Left lung (tissue), 10 donors: Measurements from ENCODE around the gene FAM25G. TPM values are rescaled to one million over a fixed set of nuclear protein-coding genes. Genes with fewer than 3 reads are reported as not detected.
"Not testable (repeated sequence)": the region's sequence is repeated elsewhere in the genome, so short reads cannot be mapped to it uniquely, and the experiment has no call there.

ENCODE experiments used
- ATAC-seq: fragments of 200-7000 bp; cut with Tn5 transposase; one replicate; pipeline ENCODE4 v1.9.1; 2020; ENCODE audit warnings: moderate library complexity
- DNase-seq, 4 donors: peaks; one replicate each; pipeline ENCODE4 v3.0.0-alpha.2; 2013 to 2020
- H3K27ac ChIP-seq, 2 donors: fragments of 200-600 bp; sonication (generic) in 1 of 2; one replicate each; pipeline versions ENCODE4 v1.5.0 to v1.8.0; 2020 to 2021
- H3K27me3 ChIP-seq, 2 donors: fragments of 200-600 bp; sonication (generic) in 1 of 2; one replicate each; pipeline versions ENCODE4 v1.5.0 to v1.8.0; 2020 to 2021
- H3K36me3 ChIP-seq, 2 donors: fragments of 200-600 bp; sonication (generic) in 1 of 2; one replicate each; pipeline versions ENCODE4 v1.5.0 to v1.8.0; 2020 to 2021
- H3K4me1 ChIP-seq, 2 donors: fragments of 200-600 bp; one replicate each; pipeline ENCODE4 v1.8.0; 2021
- H3K4me3 ChIP-seq, 2 donors: fragments of 200-600 bp; sonication (generic) in 1 of 2; one replicate each; pipeline versions ENCODE4 v1.5.0 to v1.8.0; 2020 to 2021; ENCODE audit warnings: mild to moderate bottlenecking in 1 of 2
- H3K9me3 ChIP-seq, 2 donors: fragments of 200-600 bp; sonication (generic) in 1 of 2; one replicate each; pipeline versions ENCODE4 v1.5.0 to v1.8.0; 2020 to 2021
- intact Hi-C, 2 donors: fragments of 100-400 bp; cut with DNase I; formaldehyde crosslinking; loops; one replicate each; pipeline versions ENCODE4 v1.11.2 to v1.14.2; 2022
- polyA plus RNA-seq, 6 donors: library from polyadenylated mRNA; unstranded; fragments of 120-200 nt; gene quantifications; one replicate each; pipeline ENCODE4 v1.2.1, GENCODE V29; 2013; ENCODE audit not compliant: insufficient read length in 6 of 6
- total RNA-seq, 2 donors: library from RNA; stranded (reverse); fragmentation: NEBNext Ultra II Directional; extraction: Animal tissue kit (Norgen Biotek cat#: 25700); gene quantifications; one replicate each; pipeline ENCODE4 v1.2.1, GENCODE V29; 2021
- TF ChIP-seq, protein P1 (sequence below), 2 donors: fragments of 200-600 bp; sonication (generic) in 1 of 2; IDR thresholded peaks; one replicate each; pipeline versions ENCODE4 v1.5.0 to v1.8.0; 2021; ENCODE audit warnings: antibody characterized with exemption in 2 of 2
- donor health status: DM: no; HTN: yes; CAD: no.
- donor health status: DM: no; HTN: no; CAD: no.

The FAM25G gene
- total and polyA plus RNA-seq, 8 donors, result not detected

DNA sequence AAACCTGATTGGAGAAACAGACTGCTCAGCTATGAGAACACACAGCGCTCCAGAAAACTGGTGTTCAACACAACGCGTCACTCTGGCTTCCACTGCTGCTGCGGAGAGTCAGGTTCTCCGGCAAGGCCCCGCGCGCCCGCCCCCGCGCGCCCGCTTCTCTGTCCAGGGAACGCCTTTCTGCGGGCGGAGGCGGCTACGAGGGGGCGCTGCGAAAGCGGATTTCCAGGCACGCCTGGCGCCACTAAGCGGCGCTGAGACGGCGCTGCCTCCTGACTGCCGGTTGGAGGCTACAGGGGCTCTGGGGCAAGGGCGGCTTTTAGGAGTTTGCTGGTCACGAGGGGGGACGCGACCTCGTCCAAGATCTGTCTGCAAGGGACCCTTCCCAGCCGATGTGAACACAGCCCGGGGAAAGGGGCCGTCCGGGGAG is 30.2 kb downstream of the FAM25G start:
- H3K9me3 ChIP-seq, H3K36me3 ChIP-seq, intact Hi-C loops, H3K27ac ChIP-seq, H3K4me3 ChIP-seq, H3K27me3 ChIP-seq, H3K4me1 ChIP-seq: not testable (repeated sequence)
- TF ChIP-seq, protein P1, sequence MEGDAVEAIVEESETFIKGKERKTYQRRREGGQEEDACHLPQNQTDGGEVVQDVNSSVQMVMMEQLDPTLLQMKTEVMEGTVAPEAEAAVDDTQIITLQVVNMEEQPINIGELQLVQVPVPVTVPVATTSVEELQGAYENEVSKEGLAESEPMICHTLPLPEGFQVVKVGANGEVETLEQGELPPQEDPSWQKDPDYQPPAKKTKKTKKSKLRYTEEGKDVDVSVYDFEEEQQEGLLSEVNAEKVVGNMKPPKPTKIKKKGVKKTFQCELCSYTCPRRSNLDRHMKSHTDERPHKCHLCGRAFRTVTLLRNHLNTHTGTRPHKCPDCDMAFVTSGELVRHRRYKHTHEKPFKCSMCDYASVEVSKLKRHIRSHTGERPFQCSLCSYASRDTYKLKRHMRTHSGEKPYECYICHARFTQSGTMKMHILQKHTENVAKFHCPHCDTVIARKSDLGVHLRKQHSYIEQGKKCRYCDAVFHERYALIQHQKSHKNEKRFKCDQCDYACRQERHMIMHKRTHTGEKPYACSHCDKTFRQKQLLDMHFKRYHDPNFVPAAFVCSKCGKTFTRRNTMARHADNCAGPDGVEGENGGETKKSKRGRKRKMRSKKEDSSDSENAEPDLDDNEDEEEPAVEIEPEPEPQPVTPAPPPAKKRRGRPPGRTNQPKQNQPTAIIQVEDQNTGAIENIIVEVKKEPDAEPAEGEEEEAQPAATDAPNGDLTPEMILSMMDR (IDR thresholded peaks at IDR 0.05), result peak in 1 of 2 donors; percentile 15
- peak; percentile 94 for ATAC-seq
- DNase-seq, result peak in 3 of 4 donors; percentile 22 to 58 (median 55)

DNA sequence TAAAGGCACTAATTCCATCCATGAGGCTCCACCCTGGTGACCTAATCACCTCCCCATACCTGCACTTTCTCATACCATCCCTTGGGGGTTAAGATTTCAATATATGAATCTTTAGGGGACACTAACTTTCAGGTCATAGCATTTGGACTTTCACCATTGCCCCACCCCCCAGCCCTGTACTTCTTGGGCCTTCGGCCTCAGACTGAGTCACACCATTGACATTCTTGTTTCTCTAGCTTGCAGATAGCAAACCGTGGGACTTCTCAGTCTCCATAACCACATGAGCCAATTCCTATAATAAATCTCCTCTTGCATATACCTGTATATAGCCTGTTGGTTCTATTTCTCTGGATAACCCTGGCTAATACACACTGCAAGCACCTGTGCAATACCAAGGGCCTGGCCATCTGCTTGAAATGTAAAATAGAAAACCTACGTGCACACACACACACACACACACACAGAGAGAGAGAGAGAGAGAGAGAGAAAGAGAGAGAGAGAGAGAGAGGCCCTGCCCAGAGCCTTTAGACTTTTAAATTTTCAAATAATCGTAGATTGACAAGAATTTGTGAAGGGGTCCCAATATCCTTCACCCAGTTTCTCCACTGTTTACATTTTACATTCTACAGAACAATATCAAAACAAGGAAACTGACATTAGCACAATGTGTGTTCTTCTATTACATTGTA is 32.9 kb downstream of the FAM25G start:
- intact Hi-C loops, result no loop called here

DNA sequence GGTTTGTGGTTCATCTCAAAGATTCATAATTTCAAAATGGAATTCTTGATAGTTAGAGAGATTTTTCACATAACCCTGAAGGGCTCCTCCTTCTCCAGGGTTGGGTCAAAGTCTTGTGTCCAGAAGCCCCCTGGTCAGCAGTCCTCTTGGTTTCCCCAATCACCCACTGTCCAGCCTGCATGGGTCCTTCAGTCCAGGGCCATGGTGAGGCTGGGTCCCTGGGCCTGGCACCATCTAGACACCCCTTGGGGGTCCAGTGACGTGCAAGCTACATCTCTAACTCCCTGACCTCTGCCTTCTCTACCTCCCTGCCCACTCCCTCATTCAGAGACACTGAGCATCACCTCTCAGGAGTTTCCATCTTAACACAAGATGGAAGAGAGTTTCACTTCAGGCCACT is 33.7 kb downstream of the FAM25G start:
- Histone ChIP-seq H3K27ac (no peak overlapping the region), H3K36me3 (no peaks in the 10 kb centered on the region), H3K4me3 (no peak overlapping the region), H3K9me3 (no peaks in the 10 kb centered on the region), H3K4me1 (no peaks in the 10 kb centered on the region), H3K27me3 (peaks cover 0 to 2% of the 10 kb centered on the region in 2 donors)
- ATAC-seq (no peak), DNase-seq (no peak)
- intact Hi-C loops, result no loop called here
- TF ChIP-seq, protein P1 (IDR thresholded peaks at IDR 0.05), result no peak

More for the DNA sequence above, 32.9 kb downstream of the FAM25G start:
- H3K4me3 ChIP-seq, result no peak overlapping the region
- H3K27ac ChIP-seq, result no peak overlapping the region
- H3K27me3 ChIP-seq, result no peaks in the 10 kb centered on the region
- H3K4me1 ChIP-seq, result no peaks in the 10 kb centered on the region
- DNase-seq (no peak), ATAC-seq (no peak)
- H3K9me3 ChIP-seq, result no peaks in the 10 kb centered on the region
- TF ChIP-seq, protein P1 (IDR thresholded peaks at IDR 0.05), result no peak
- H3K36me3 ChIP-seq, result no peaks in the 10 kb centered on the region

DNA sequence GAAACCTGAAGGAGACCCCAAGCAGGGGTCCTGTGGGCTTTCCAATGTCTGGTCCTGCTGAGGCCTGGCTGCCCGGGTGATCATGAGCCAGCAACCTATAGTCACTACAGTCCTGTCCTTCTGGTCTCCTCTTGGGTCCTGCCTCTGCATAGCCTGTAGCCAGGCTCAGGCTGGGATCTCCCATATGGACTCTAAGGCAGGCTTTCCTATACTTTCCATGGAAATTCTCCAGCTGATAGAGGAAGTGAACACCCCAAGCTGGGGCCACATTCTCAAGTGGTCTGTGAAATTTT is 34.0 kb downstream of the FAM25G start:
- H3K4me3 ChIP-seq, result no peak overlapping the region
- intact Hi-C loops, result no loop called here
- ATAC-seq (no peak), DNase-seq (no peak)
- TF ChIP-seq, protein P1 (IDR thresholded peaks at IDR 0.05), result no peak
- H3K9me3 ChIP-seq, result no peaks in the 10 kb centered on the region
- H3K27me3 ChIP-seq, result peaks cover 0 to 5% of the 10 kb centered on the region in 2 donors
- H3K27ac ChIP-seq, result no peak overlapping the region
- no peaks in the 10 kb centered on the region for H3K4me1 ChIP-seq
- H3K36me3 ChIP-seq, result no peaks in the 10 kb centered on the region

DNA sequence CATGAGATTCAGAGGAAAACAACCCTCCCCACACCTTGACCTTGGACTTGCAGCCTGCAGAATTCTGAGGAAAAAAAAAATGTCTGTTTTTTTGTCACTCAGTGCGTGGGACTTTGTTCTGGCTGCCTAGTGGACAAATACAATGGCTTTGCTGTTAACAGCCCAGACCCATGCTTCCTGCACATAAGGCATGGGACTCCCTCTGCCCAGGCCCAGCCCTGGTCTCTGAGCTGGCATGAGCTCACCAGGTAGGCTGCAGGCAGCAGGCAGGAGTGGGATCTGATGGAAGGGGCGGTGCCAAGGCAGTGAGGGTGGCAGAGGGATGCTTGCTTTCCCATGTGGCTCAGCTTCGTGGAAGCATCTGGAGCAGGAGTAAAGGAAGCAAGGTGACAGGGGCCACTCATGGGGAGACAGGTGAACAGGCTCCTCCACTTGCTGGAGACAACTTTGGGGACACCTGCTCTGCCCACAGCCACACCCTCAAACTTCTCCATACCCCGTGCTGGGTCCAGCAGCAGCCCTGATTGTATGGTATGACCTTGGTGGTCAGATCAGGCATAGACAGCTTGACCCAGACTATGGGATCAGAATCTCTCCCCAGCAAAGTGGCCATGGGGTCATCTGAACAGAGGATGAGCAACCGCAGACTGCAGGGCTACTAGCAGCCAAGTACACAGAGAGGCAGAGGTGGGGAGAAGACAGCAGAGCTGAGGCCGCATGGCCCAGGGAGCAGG is 34.5 kb downstream of the FAM25G start:
- intact Hi-C loops, result no loop called here

More for the DNA sequence above, 34.5 kb downstream of the FAM25G start:
- no peaks in the 10 kb centered on the region for H3K36me3 ChIP-seq
- H3K4me3 ChIP-seq, result no peak overlapping the region
- no peak for DNase-seq
- TF ChIP-seq, protein P1 (IDR thresholded peaks at IDR 0.05), result no peak
- no peaks in the 10 kb centered on the region for H3K9me3 ChIP-seq
- no peak overlapping the region for H3K27ac ChIP-seq
- no peaks in the 10 kb centered on the region for H3K4me1 ChIP-seq
- no peak for ATAC-seq
- peaks cover 0 to 8% of the 10 kb centered on the region in 2 donors for H3K27me3 ChIP-seq
